Loucy (cell line): ENCODE results near the gene BMP8B.
A peak's percentile ranks its signal among the peaks of the same experiment; 100 is the strongest.

ENCODE experiments used
- H2AFZ ChIP-seq: fragments of 200-600 bp; sonication (generic); 2 replicates; pipeline ENCODE4 v1.6.0; 2016; ENCODE audit warnings: antibody characterized with exemption, mild to moderate bottlenecking, low read length, moderate library complexity
- H3F3A ChIP-seq: fragments of 200-600 bp; 2 replicates; pipeline ENCODE4 v1.6.0; 2016; ENCODE audit warnings: antibody characterized with exemption, low read depth, mild to moderate bottlenecking
- H3K27me3 ChIP-seq: fragments of 200-600 bp; sonication (generic); 2 replicates; pipeline ENCODE4 v1.6.1; 2014; ENCODE audit warnings: low read length, mild to moderate bottlenecking; ENCODE audit not compliant: insufficient read depth, poor library complexity, severe bottlenecking
- H3K36me3 ChIP-seq: fragments of 200-600 bp; sonication (generic); 2 replicates; pipeline ENCODE4 v1.6.1; 2016; ENCODE audit warnings: low read length; ENCODE audit not compliant: insufficient read depth
- H3K4me1 ChIP-seq: fragments of 200-600 bp; sonication (generic); 2 replicates; pipeline ENCODE4 v1.5.1; 2014; ENCODE audit warnings: low read length, mild to moderate bottlenecking; ENCODE audit not compliant: insufficient read depth, poor library complexity, severe bottlenecking
- H3K4me2 ChIP-seq: fragments of 200-600 bp; sonication (generic); 2 replicates; pipeline ENCODE4 v1.6.0; 2014; ENCODE audit warnings: antibody characterized with exemption, low read length, low read depth, mild to moderate bottlenecking; ENCODE audit not compliant: poor library complexity, severe bottlenecking
- H3K4me3 ChIP-seq: fragments of 200-600 bp; sonication (generic); 2 replicates; pipeline ENCODE4 v1.5.1; 2014; ENCODE audit warnings: low read length, mild to moderate bottlenecking, mixed read lengths; ENCODE audit not compliant: poor library complexity, severe bottlenecking
- H3K79me2 ChIP-seq: fragments of 200-600 bp; sonication (generic); 2 replicates; pipeline ENCODE4 v1.6.1; 2014; ENCODE audit warnings: low read length; ENCODE audit not compliant: insufficient read depth
- H3K9ac ChIP-seq: fragments of 200-600 bp; sonication (generic); 2 replicates; pipeline ENCODE4 v1.6.0; 2014; ENCODE audit warnings: mild to moderate bottlenecking, low read depth, low read length, moderate library complexity; ENCODE audit not compliant: poor library complexity, severe bottlenecking
- H3K9me2 ChIP-seq: fragments of 200-600 bp; sonication (generic); replicated peaks from 2 replicates; pipeline ENCODE4 v1.6.1; 2016; ENCODE audit warnings: low read depth, low read length, mixed read lengths
- H3K9me3 ChIP-seq: fragments of 200-600 bp; sonication (generic); 2 replicates; pipeline ENCODE4 v1.6.1; 2014; ENCODE audit warnings: mild to moderate bottlenecking, antibody characterized with exemption, low read length, low read depth; ENCODE audit not compliant: insufficient read depth
- H4K20me1 ChIP-seq: fragments of 200-600 bp; sonication (generic); 2 replicates; pipeline ENCODE4 v1.6.0; 2014; ENCODE audit warnings: antibody characterized with exemption, low read length, mild to moderate bottlenecking; ENCODE audit not compliant: insufficient read depth, poor library complexity, severe bottlenecking
- EZH2phosphoT487 ChIP-seq: fragments of 200-600 bp; IDR thresholded peaks from 2 replicates; pipeline ENCODE4 v1.6.1; 2018; ENCODE audit warnings: antibody characterized with exemption, mild to moderate bottlenecking, moderate library complexity, borderline replicate concordance
- TF ChIP-seq, protein P1 (sequence below): fragments of 200-600 bp; sonication (generic); conservative IDR thresholded peaks from 2 replicates; pipeline ENCODE4 v1.5.1; 2014; ENCODE audit warnings: mild to moderate bottlenecking, antibody characterized with exemption, low read length

The BMP8B gene

GRCh38 chr1:39722495-39722894 lies 66.2 kb downstream of the BMP8B start:
- Histone ChIP-seq H2AFZ (no peak overlapping the region), H4K20me1 (no peaks in the 10 kb centered on the region), H3K9me2 (no peaks in the 10 kb centered on the region), H3K79me2 (no peaks in the 10 kb centered on the region), H3F3A (no peaks in the 10 kb centered on the region), H3K9ac (no peak overlapping the region), H3K27me3 (peaks cover 14% of the 10 kb centered on the region), H3K9me3 (no peaks in the 10 kb centered on the region), H3K4me3 (no peak overlapping the region), H3K4me2 (no peak overlapping the region), H3K36me3 (no peaks in the 10 kb centered on the region), H3K4me1 (no peaks in the 10 kb centered on the region)
- TF ChIP-seq EZH2phosphoT487 = no peak

DNA sequence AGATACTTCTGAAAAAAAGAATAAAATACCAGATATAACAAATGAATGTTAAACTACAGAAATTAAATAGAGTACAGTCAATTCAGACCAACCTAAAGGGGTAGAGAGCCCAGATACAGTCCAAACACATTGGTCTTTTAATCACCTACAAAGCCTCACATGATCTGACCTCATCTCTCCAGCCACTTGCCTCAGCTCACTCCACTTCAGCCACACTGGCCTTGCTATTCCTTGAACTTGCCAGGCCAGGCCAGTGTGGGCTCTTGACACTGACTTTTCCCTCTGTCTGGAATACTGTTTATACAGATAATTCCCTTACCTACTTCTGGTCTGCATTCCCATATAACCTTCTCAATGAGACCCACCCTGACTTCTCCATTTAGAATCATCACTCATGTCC lies 67.0 kb downstream of the BMP8B start:
- Histone ChIP-seq H2AFZ (no peak overlapping the region), H3K9me2 (no peaks in the 10 kb centered on the region), H3K4me3 (no peak overlapping the region), H4K20me1 (no peaks in the 10 kb centered on the region), H3K9ac (no peak overlapping the region), H3K4me2 (no peak overlapping the region), H3K4me1 (no peaks in the 10 kb centered on the region), H3K36me3 (no peaks in the 10 kb centered on the region), H3F3A (no peaks in the 10 kb centered on the region), H3K79me2 (no peaks in the 10 kb centered on the region), H3K27me3 (peaks cover 7% of the 10 kb centered on the region), H3K9me3 (no peaks in the 10 kb centered on the region)
- TF ChIP-seq EZH2phosphoT487 = no peak

DNA sequence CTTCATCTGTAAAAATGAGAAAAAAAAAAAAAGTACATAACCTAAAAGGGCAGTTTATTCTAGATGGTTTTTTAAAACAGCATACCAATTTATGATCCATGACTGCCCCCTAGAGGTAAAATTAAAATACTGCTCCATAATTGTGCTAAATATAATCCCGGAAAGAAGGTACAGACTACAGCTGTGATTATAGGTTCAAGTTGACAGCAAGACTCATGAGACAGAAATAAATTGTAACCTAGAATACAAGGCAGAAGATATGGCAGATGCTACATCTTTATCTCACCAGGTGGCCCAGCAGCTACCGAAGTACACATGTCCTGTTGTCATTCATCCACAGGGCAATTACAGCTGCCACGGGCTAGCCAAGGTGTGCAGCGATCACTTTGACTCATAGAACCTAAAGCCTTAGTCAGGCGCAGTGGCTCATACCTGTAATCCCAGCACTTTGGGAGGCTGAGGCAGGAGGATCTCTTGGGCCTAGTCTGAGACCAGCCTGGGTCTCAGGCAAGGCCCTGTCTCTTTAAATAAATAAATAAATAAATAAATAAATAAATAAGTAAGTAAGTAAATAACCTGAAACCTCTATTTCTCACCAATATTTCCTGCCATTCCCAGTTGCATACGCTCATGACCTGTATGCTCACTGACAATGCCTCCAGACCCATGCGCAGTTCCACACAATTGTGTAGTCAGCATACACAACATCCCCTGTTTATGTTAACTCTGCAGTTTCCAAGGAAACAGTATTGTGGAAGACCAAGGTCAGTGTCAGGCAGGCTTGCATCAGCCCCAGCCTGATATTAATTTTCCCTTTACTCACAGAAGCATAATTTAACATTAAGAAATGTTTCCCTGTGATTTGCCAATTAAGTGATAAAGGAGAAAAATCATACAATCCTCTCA lies 68.3 kb downstream of the BMP8B start:
- H3K27me3 ChIP-seq = no peaks in the 10 kb centered on the region
- no peak overlapping the region for H3K4me3 ChIP-seq
- H3K9me3 ChIP-seq = no peaks in the 10 kb centered on the region
- no peaks in the 10 kb centered on the region for H3K4me1 ChIP-seq
- H2AFZ ChIP-seq = no peak overlapping the region
- TF ChIP-seq, protein P1, sequence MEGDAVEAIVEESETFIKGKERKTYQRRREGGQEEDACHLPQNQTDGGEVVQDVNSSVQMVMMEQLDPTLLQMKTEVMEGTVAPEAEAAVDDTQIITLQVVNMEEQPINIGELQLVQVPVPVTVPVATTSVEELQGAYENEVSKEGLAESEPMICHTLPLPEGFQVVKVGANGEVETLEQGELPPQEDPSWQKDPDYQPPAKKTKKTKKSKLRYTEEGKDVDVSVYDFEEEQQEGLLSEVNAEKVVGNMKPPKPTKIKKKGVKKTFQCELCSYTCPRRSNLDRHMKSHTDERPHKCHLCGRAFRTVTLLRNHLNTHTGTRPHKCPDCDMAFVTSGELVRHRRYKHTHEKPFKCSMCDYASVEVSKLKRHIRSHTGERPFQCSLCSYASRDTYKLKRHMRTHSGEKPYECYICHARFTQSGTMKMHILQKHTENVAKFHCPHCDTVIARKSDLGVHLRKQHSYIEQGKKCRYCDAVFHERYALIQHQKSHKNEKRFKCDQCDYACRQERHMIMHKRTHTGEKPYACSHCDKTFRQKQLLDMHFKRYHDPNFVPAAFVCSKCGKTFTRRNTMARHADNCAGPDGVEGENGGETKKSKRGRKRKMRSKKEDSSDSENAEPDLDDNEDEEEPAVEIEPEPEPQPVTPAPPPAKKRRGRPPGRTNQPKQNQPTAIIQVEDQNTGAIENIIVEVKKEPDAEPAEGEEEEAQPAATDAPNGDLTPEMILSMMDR = peak; percentile 76
- no peak for TF ChIP-seq EZH2phosphoT487
- H4K20me1 ChIP-seq = no peaks in the 10 kb centered on the region
- no peak overlapping the region for H3K9ac ChIP-seq
- no peaks in the 10 kb centered on the region for H3K9me2 ChIP-seq
- no peak overlapping the region for H3K4me2 ChIP-seq
- H3K36me3 ChIP-seq = no peaks in the 10 kb centered on the region
- no peaks in the 10 kb centered on the region for H3F3A ChIP-seq
- H3K79me2 ChIP-seq = no peaks in the 10 kb centered on the region

- no peaks in the 10 kb centered on the region for H3K4me1 ChIP-seq
- H2AFZ ChIP-seq = no peak overlapping the region
- H3K9me2 ChIP-seq = no peaks in the 10 kb centered on the region
- no peak overlapping the region for H3K9ac ChIP-seq
- H3K4me2 ChIP-seq = no peak overlapping the region
- H3K4me3 ChIP-seq = no peak overlapping the region
- no peaks in the 10 kb centered on the region for H3F3A ChIP-seq
- no peaks in the 10 kb centered on the region for H3K36me3 ChIP-seq
- no peak for TF ChIP-seq EZH2phosphoT487
- TF ChIP-seq, protein P1 = no peak
- H3K79me2 ChIP-seq = no peaks in the 10 kb centered on the region
- no peaks in the 10 kb centered on the region for H4K20me1 ChIP-seq
- no peaks in the 10 kb centered on the region for H3K9me3 ChIP-seq
- no peaks in the 10 kb centered on the region for H3K27me3 ChIP-seq
Measured at GRCh38 chr1:39717809-39718208, 70.9 kb downstream of the BMP8B start.
